OCI-LY3 (cell line): ENCODE measurements around the gene ITGB6.

Source experiments
- EZH2phosphoT487 ChIP-seq: fragments of 200-600 bp; shearing (Covaris generic); IDR thresholded peaks from 2 replicates; pipeline ENCODE4 v1.6.1; 2018; ENCODE audit warnings: antibody characterized with exemption, mixed run types, low read depth
- TF ChIP-seq, protein P1 (sequence below): fragments of 200-600, 300-600 bp; sonication (generic); IDR thresholded peaks from 2 replicates; pipeline ENCODE4 v1.5.1; 2014; ENCODE audit warnings: antibody characterized with exemption, low read length, low read depth

DNA sequence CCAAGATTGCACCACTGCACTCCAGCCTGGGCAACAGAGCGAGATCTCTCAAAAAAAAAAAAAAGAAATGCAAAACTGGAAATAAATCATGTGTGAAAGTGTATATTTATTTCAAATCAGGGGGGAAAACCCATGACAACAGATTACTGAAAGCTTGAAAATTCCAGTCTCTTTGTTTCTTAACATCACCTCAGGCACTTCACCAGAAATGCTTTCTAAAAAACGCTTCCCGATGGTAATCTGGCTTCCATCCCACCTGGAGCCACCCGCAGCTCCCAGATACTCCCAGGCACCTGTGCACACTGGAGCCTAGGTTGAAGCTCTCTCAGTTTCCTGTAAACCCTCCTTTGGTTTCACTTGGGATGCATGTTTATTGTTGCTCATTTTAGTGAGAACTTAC lies 7.2 kb upstream of the ITGB6 start:
- TF ChIP-seq, protein P1, sequence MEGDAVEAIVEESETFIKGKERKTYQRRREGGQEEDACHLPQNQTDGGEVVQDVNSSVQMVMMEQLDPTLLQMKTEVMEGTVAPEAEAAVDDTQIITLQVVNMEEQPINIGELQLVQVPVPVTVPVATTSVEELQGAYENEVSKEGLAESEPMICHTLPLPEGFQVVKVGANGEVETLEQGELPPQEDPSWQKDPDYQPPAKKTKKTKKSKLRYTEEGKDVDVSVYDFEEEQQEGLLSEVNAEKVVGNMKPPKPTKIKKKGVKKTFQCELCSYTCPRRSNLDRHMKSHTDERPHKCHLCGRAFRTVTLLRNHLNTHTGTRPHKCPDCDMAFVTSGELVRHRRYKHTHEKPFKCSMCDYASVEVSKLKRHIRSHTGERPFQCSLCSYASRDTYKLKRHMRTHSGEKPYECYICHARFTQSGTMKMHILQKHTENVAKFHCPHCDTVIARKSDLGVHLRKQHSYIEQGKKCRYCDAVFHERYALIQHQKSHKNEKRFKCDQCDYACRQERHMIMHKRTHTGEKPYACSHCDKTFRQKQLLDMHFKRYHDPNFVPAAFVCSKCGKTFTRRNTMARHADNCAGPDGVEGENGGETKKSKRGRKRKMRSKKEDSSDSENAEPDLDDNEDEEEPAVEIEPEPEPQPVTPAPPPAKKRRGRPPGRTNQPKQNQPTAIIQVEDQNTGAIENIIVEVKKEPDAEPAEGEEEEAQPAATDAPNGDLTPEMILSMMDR: no peak
- TF ChIP-seq EZH2phosphoT487: no peak
